GF-D8 (cell line): ENCODE data around the gene RASAL2.
"Not testable (repeated sequence)": the region's sequence is repeated elsewhere in the genome, so short reads cannot be mapped to it uniquely, and the experiment has no call there.

ENCODE experiments used
- DNase-seq: peaks from one replicate; lab custom pipeline; 2025; lab: John Stamatoyannopoulos, UW

RASAL2 gene

DNA sequence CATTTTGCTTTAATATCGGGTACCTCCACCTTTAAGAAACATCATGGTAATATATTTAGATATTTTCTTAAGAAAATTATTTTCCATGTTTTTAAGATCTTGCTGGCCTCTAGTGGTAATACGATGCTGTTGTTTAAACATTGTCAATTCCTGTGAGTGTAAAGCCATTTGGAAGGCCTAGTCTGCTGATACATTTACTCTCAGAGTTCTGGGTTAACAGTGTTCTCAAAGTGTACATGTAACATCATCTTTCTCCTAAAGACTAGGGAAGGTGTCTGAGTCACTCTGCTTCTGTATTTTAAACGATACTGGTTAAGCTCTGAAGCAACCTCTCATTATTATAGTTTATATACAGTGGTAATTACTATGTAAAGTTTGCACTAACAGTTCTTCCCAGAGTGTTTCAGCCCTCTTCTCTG, 189.1 kb downstream of the RASAL2 start:
- DNase-seq: no peak

DNA sequence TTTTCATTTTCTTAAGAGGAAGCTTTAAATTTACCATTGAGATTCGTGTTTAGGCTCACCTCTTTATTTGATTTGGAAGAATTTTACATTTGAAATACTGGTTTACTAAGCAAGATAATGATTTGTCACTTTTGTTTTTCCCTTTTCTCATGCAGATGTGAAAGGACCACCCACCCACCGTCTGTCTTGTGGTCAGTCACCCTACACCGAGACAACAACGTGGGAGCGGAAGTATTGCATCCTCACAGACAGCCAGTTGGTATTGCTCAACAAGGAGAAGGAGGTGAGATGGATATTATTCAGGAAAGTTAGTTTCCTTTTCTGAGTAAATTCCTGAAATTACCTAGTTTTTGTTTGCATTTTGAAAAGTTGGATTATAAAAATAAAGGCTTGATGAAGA, 189.5 kb downstream of the RASAL2 start:
- DNase-seq: no peak

DNA sequence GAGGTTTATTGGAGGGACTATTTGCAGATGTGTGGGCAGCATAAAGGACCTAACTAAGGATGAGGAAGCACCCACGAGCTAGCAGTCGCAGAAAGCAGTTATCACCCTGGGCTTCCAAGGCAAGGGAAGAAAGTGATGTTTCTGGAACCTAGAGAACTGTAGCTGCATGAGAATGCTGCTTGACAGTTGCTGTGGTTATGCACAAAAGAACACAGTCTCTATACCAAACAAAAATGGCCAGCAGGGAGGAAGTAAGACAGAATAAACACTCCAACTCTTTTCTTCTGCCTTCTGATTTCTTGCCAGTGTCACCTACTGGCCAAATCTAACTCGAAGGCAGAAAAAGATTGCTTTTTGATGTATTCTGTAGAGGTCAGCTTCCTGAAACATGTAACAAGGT, 190.2 kb downstream of the RASAL2 start:
- no peak for DNase-seq

DNA sequence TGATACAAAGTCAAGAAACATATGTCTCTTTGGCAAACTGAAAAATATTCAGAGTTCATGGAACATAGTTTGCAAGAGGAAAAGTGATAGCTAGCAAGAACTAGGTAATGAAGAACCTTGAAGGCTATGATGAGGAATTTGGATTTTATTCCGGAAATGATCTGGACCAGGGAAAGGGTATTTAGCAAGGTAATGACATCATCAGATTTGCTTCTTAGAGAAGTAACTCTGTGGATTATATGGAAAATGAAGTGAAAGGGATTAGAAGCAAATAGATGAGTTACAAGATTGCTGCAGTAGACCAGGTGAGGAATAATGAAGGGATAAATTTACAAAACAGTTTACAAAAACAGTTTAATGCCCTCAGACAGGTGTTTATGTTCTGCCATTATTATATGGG, 197.3 kb downstream of the RASAL2 start:
- DNase-seq: no peak

DNA sequence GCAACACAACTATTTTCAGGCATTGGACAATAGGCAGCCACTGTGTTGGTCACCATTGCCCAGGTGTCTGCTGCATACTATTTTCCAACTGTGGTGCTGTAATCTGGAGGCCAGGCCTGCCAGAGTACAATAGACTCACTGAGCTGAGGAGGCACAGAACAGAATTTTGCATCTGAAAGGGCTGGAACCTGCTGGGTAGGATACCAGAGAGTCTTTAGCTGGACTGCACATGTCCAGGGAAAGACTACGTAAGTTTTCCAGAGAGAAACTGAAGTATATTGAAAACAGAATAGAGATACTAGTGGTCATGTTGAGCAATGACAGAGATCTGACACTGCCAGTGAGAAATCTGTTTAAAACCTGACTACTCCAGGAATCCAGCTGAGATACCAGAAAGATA, 200.8 kb downstream of the RASAL2 start:
- no peak for DNase-seq

DNA sequence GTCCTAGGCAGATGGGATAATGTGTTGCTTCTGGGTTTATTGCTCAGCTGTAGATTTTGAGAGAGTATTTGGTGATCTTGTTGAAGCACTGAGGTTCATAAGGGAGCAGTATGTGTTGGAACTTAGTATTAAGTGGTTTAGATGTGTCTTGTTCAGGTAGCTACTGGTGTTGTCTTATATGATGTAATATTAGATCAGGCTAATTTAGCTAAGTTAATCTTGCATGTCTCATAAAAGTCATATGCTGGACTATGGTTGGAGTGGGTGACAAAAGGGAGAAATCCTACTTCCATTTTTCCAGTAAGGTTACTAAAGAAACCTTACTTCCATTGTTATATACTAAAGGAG, 206.4 kb downstream of the RASAL2 start:
- DNase-seq: no peak

DNA sequence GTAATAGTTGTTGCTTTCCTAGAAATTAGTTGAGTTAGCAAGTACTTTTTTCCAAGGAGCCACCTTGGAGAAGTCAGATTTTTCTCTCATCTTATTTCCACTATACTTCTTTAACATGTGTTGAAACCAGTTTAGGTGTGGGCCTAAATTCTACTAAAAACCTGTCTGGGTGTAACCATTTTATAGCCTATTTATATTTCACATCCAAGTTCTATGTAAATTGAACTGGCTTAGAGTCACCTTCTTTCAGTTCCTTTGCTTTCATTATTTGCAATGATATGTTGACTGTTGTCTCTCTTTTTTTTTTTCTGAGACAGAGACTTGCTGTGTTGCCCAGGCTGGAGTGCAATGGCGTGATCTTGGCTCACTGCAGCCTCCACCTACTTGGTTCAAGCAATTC, 207.2 kb downstream of the RASAL2 start:
- DNase-seq: no peak

DNA sequence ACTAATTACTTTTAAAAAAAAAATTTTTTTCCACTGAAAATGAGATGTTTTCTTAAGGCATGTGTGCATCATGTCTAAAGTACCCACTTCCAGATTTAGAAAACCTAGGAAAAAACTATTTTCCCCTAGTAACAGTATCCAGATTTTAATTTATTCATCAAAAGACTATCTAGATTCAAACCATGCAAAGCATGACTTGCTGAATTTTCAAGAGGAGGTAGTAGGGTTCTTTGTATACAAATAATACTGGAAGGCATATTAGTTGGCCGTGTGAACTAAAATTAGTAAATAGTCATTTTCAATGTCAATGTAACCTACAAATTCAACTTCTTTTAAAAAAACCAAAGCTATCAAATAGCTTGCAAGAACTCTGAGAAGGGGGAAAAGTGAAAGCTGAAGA, 213.4 kb downstream of the RASAL2 start:
- DNase-seq: no peak

DNA sequence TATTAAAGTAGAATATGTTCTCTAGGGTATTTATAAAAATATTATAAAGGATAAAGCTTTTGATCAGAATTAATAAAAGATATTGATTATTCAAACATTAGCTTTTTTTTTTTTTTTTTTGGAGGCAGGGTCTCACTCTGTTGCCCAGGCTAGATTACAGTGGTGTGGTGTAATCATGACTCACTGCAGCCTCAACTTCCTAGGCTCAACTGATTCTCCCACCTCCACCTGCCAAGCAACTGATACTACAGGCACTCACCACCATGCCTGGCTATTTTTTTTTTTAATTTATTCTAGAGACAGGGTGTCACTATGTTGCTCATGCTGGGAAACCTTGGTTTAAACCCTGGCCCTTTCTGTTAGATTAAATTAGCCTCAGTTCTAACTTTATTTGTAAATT, 214.5 kb downstream of the RASAL2 start:
- DNase-seq: no peak

DNA sequence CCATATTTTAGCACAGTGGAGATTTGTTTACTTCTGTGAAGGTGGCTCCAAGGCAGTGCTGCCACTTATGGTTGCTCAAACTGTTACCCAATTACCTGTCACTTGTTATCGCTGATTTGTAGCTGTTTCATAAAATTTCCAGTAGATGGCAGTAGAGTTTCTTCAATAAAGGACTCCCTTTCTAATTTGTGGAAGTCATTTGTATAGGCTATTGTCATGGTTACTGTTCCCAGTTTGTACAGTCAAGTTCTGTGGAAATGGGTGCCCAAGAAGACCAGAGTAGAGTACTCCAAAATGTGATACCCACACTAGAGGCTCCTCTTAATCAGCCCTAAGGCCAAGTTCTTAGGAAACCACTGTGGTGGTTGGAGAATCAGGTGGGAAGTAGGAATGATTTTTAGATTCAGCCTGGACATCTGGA, 216.8 kb downstream of the RASAL2 start:
- DNase-seq: peak; percentile 26

DNA sequence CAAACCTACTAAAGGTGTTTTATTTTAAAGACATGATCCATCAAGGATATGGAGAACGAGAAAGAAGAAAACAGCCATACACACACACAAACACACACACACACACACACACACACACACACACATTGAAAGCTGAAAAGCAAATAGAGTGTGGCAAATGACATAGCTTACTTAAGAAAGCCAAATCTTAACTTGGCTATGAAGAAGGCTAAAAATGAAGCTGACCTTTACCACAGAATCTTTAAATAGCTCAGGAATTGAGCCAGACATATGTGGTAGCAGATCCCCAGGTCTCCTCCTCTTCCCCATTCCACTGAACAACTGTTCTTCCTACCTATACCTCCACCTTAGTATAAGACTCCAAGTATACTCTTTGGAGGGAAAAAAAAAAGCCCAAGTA, 217.3 kb downstream of the RASAL2 start:
- DNase-seq: no peak

DNA sequence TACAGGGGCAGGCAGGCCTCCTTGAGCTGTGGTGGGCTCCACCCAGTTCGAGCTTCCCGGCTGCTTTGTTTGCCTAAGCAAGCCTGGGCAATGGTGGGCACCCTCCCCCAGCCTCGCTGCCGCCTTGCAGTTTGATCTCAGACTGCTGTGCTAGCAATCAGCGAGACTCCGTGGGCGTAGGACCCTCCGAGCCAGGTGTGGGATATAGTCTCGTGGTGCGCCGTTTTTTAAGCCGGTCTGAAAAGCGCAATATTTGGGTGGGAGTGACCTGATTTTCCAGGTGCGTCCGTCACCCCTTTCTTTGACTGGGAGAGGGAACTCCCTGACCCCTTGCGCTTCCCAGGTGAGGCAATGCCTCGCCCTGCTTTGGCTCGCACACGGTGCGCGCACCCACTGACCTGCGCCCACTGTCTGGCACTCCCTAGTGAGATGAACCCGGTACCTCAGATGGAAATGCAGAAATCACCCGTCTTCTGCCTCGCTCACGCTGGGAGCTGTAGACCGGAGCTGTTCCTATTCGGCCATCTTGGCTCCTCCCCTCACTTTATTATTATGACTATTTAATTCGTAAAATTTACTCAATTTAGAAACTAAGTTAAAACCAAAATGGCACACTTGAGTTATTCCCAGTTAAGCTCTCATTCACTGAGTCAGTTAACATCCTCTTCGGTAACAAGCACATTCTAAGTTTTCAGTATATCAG, 226.5 kb downstream of the RASAL2 start:
- not testable (repeated sequence) for DNase-seq

DNA sequence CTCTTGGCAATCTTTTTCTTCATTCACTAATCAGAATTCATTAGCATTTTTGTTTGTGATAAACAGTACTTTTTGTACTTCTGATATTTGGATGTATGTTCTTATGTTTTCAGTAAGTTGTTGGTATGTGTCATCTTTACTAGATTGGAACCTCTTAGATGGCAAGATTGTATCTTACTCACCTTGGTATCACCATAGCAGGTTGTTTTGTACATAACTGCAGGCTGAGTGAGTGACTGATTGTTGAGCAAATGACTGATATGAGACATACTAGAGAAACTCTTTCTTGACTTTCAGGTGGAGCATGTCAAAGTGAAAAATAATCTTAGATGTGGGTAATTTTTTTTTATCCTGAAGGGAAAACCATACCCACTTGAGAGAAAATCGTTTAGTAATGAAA, 229.2 kb downstream of the RASAL2 start:
- DNase-seq: no peak

DNA sequence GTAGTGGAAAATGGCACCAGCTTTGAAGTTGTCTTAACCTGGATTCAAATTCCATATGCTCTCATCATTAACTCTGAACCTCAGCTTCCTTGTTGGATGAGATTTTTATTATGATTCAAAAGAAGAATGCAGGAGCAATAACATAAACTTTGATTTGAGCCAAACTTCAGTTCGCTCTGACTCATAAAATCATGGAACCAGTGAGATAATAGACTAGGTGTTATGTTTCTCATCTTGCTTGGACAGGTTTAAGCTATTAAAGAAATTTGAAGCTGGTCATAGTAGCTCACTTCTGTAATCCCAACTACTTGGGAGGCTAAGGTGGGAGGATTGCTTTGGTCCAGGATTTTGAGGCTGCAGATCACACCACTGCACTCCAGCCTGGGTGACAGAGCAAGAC, 230.1 kb downstream of the RASAL2 start:
- DNase-seq: no peak

DNA sequence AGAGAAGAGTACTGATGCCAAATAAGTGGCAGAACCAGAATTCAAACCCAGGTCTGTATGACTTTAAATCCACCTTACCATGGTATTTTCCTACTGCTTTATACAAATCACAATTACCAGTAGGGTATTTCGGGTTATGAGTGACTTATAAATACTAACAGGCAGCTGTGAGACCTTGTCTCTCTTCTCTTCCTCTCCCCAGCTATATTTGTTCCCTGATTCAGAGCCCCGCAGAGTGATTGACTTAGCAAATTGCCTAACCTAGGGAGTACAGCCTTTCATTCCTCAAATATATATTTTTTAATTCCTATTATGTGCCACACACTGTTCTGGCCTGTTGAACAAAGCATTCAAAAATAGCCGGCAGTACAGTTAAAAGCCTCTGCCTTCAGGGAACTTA, 234.8 kb downstream of the RASAL2 start:
- no peak for DNase-seq

DNA sequence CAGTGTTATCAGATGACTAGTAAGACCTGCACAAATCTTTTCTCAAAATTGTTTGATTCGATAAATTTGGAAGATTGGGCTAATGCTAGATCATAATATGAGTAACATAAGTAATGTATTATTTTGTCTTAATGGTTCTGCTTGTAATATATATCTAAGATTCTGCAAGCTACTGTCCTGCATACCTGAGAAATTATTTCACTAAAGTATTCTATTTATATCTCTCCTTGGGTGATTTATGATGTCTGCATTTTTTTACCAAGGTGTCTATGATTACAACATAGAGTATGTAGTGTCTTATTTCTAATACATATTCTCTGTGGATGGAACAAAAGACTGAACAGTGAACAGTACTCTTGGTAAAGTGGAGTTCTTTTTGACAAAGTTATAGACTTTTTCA, 236.2 kb downstream of the RASAL2 start:
- no peak for DNase-seq

DNA sequence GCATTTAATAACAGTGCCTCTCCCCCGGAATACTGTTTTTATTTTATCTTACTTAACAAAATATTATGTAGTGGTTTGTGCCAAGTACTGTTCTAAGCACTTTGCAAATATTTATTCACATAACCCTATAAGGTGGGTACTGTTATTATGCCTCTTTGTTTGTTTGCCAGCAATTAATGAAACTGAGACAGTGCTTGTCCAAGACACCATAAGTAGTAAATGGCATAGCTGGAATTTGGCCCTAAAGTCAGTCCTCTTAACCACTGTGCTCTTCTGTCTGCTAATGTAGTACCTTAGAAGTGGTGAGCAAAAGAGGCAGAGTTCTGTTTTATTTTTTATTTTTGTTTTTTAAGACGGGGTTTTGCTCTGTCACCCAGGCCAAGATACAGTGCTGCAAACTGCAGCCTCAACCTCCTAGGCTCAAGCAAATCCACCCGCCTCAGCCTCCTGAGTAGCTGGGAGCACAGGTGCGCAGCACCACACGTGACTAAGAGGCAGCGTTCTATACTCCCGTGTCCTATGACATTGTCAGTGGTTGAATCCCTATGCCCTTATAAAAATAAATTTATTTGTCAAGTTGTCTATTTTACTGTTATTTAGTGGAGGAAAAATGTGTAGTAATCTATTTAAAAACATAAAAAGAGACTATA, 237.1 kb downstream of the RASAL2 start:
- DNase-seq: no peak

DNA sequence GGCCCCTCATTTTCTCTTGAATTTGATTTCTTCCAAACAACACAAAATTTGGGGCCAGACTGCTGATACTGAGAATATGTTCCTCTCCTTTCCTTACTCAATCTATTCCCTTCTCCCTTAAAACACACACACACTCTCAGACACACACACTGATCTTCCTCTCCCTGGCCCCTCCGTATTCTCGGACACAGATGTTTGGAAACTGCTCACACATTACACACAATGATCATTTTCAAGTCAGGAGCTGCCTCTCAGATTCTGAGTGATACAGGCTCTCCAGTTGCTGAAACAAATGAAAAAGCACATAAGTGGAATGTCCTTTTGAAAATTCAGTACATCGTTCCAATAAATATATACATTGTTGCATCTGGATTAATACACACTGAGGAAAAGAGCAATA, 241.5 kb downstream of the RASAL2 start:
- no peak for DNase-seq

DNA sequence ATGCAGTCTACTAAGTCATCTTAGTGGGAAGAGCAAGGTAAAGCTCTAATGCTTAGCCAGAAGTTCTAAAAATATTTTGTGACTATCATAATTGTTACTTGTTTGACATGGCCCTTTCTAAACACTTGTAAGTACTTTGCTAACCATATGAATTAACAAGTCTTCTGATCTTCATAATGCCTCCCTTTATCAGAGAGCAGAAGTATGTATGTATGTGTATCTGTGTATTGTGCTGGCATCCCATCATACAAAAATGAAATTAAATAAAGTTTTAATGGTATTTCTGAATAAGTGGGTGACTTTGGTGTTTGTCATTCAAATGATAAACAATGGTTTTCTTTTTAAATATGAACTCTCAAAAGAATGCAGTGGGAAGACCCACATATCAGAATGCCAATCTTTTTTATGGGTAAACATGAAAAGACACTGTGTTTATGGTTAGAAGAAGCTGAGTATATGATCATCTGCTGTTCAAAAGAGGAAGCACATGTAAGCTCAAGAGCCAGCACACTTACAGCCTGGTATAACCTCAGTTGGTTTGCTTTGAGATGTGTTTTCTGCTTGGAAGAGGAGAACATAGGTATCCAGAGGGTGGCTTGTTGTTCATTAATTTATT, 243.3 kb downstream of the RASAL2 start:
- no peak for DNase-seq

DNA sequence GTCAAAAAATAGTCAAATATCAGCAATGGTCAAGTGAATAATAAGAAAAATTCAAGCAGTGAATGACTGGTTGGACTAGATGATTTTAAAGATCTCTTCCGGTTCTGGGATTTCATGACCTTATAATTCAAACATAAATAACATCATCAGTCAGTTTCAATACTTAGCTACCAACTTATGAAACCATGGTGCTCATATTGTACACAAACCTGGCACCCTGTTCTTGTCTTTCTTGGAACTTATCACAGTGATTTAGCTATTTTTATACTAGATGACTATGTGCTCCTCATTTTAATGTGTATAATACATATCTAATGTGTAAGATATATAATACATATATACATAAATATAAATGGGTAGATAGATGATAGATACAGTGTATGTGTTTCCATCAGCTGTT, 245.9 kb downstream of the RASAL2 start:
- DNase-seq: no peak

DNA sequence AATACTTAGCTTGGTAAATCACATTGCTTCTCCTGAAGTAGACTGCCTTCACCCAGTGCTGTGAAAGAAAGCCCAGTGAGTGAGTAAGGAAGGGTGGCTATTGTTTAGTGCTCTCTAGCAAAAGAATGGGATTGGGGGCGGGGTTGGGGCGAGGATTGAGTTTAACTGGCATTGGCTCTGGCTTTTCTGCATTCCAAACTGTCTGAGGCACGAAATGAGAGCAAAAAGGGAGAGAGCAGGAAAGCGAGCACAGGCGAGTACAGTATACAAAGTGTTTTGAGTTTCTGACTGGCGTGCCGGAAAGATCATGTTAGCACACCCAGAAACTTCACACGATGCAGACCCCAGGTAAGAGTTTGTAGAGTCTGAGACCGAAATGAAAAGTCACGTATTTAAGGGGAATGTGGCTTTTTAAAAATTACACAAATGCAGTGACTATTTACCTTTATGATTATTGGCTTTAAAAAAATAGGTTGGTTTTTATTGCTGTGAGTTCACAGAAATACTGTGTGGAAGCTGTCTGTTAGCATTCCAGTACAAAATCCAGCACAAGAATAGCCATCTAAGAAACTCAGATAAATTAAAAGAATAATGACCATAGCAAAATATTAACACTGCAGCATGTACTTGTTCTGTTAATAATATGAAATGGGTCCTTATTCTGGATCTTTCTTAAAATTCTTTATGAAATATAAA, 247.5 kb downstream of the RASAL2 start:
- DNase-seq: no peak

DNA sequence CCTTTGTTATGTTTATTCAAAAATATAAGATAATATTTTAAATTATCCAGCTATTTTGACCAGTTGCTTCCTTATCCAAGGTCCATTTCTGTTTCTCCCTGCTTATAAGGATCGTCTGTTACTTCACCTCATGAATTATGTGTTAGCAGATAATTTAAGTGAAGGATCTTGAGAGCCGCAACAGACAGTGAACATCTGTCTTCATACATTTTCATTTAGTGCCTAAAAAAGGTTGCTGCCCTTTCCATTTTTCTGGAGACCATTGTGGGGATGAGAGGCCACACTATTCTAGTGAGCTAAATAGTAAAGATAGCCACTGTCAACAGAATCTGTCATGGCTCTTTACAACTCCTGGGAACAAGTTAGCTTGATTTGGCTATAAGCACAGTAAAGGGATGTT, 248.8 kb downstream of the RASAL2 start:
- no peak for DNase-seq

DNA sequence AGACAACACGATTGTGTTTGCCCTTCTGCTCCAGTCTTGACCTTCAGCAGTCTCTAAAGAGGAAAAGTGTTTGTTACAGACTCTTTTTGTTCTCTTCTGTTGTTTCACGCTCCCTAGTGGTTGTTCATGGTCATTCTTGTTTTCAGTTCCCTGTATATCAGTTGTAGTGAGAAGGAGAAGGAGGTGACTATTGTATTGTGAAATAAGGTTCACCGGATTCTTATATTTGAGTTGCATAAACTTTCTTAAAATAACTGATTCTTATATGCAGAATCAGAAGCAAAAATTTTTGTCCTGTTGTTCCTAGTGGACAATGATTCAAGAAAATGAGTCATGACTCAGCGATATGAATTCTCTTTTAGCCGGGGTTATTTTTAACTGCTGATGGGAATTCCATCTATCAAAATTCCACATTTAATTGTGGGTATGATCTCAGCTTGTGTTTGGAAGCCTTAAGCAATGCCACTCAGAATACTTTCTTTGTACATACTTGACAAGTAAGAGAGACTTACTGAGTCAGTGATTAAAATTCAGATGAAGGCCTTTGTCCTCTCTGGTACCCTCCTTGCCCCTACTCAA, 250.7 kb downstream of the RASAL2 start:
- DNase-seq: no peak
